ENCODE measurements around the gene SLC35F6.

- TF ChIP-seq, protein P1, sequence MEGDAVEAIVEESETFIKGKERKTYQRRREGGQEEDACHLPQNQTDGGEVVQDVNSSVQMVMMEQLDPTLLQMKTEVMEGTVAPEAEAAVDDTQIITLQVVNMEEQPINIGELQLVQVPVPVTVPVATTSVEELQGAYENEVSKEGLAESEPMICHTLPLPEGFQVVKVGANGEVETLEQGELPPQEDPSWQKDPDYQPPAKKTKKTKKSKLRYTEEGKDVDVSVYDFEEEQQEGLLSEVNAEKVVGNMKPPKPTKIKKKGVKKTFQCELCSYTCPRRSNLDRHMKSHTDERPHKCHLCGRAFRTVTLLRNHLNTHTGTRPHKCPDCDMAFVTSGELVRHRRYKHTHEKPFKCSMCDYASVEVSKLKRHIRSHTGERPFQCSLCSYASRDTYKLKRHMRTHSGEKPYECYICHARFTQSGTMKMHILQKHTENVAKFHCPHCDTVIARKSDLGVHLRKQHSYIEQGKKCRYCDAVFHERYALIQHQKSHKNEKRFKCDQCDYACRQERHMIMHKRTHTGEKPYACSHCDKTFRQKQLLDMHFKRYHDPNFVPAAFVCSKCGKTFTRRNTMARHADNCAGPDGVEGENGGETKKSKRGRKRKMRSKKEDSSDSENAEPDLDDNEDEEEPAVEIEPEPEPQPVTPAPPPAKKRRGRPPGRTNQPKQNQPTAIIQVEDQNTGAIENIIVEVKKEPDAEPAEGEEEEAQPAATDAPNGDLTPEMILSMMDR (IDR thresholded peaks at IDR 0.05), result no peak
- TF ChIP-seq POLR2A (IDR thresholded peaks at IDR 0.05), result no peak
Observed at GRCh38 chr2:26737221-26737620, 26.9 kb upstream of the SLC35F6 start.
